ENCODE measurements around the gene SCIN. TPM values are rescaled to one million over a fixed set of nuclear protein-coding genes. Genes with fewer than 3 reads are reported as not detected.

The SCIN gene
- total and polyA plus RNA-seq, 2 of the 8 experiments (the other 6 are each of a cell fraction or from before 2014, with no cell fraction given), result 0.47 to 1.9 TPM

- no peak overlapping the region for H2AK5ac ChIP-seq (ENCODE audit: low read depth, low read length)
- H3K9me3 ChIP-seq (ENCODE audit: insufficient read depth in 2 of 2, low read depth in 1 of 2, low read length in 1 of 2), result peaks cover 3 to 5% of the 10 kb centered on the region in 2 experiments
- FAIRE-seq (no peak), DNase-seq (ENCODE audit: low read depth in 1 of 2, low spot score in 2 of 2) (no peak)
- no peak overlapping the region for H3K14ac ChIP-seq (ENCODE audit: insufficient read length)
- WGBS, 2 experiments (ENCODE audit: extremely low coverage in 1 of 2, insufficient coverage in 1 of 2, insufficient read length in 1 of 2, insufficient replicate concordance in 2 of 2, low coverage in 1 of 2, low lambda C conversion rate in 2 of 2, missing lambda C conversion rate in 1 of 2), result 83% methylated on average over 6 of the region's 6 CpGs; no CpG with 5 or more reads in 1 of the 2 experiments
- H3K4me3 ChIP-seq (ENCODE audit: extremely low read depth in 1 of 4, insufficient read depth in 2 of 4, low read depth in 3 of 4, low read length in 4 of 4), result no peak overlapping the region
- no peak overlapping the region for H3K9ac ChIP-seq (replicated peaks in 1 of 4; ENCODE audit: extremely low read depth in 1 of 4, low read depth in 3 of 4, low read length in 3 of 4)
- no peak overlapping the region for H2BK12ac ChIP-seq (ENCODE audit: low read depth, low read length)
- no peaks in the 10 kb centered on the region for H3K4me1 ChIP-seq (replicated peaks in 1 of 4; ENCODE audit: control insufficient read depth in 3 of 4, insufficient read depth in 4 of 4, low read length in 3 of 4)
- ChIA-PET POLR2A (ENCODE audit: partially characterized antibody) (no interaction called here), CTCF (ENCODE audit: partially characterized antibody) (interaction anchor here (0.7 to 0.9 kb wide), 3 partner anchors 12 to 212 kb away, joined by 3 to 4 read pairs (median 3); no protein-coding TSS in a partner anchor)
- no peak overlapping the region for H3K23ac ChIP-seq (ENCODE audit: insufficient read length)
- no peak overlapping the region for H4K8ac ChIP-seq (ENCODE audit: extremely low read depth, insufficient read depth, low read length)
- no peaks in the 10 kb centered on the region for H3K23me2 ChIP-seq (ENCODE audit: low read depth, low read length)
- H3K27me3 ChIP-seq (replicated peaks in 1 of 4; ENCODE audit: control insufficient read depth in 3 of 4, extremely low read depth in 1 of 4, insufficient read depth in 3 of 4, low read length in 3 of 4), result no peaks in the 10 kb centered on the region
- no peak overlapping the region for H2BK20ac ChIP-seq (ENCODE audit: low read length)
- H4K5ac ChIP-seq (ENCODE audit: insufficient read length, low read depth, low read length), result no peak overlapping the region
- no peaks in the 10 kb centered on the region for H3K79me2 ChIP-seq (ENCODE audit: control insufficient read depth in 1 of 2, insufficient read depth in 2 of 2, low read length in 2 of 2)
- no peak overlapping the region for H3K56ac ChIP-seq (replicated peaks; ENCODE audit: insufficient read length, low read depth, low read length)
- H4K91ac ChIP-seq (replicated peaks; ENCODE audit: insufficient read length, low read length), result no peak overlapping the region
- H2BK120ac ChIP-seq (replicated peaks; ENCODE audit: low read depth, low read length), result no peak overlapping the region
- H3K18ac ChIP-seq (ENCODE audit: extremely low read depth, low read length), result no peak overlapping the region
- H3K4me2 ChIP-seq (ENCODE audit: insufficient read depth in 1 of 2, low read depth in 2 of 2, low read length in 2 of 2), result no peak overlapping the region
- no peak overlapping the region for H3K4ac ChIP-seq (replicated peaks; ENCODE audit: insufficient read length, low read depth, low read length)
- H2BK15ac ChIP-seq (ENCODE audit: low read length), result no peak overlapping the region
- H4K20me1 ChIP-seq (replicated peaks in 1 of 2; ENCODE audit: control insufficient read depth in 1 of 2, insufficient read depth in 2 of 2, low read length in 2 of 2), result no peaks in the 10 kb centered on the region
- no peak overlapping the region for H3K27ac ChIP-seq (ENCODE audit: low read depth, low read length)
- H2AFZ ChIP-seq (ENCODE audit: low read length), result no peak overlapping the region
- no peaks in the 10 kb centered on the region for H3K79me1 ChIP-seq (ENCODE audit: low read depth, low read length)
- H2BK5ac ChIP-seq (ENCODE audit: low read depth, low read length), result no peak overlapping the region
- H3K36me3 ChIP-seq (ENCODE audit: control insufficient read depth in 2 of 4, insufficient read depth in 4 of 4, low read length in 3 of 4), result no peaks in the 10 kb centered on the region
- TF ChIP-seq RAD21 (IDR thresholded peaks at IDR 0.05 in 1 of 2, conservative IDR thresholded peaks at IDR 0.05 in 1 of 2; ENCODE audit: low read depth in 2 of 2, low read length in 2 of 2) (no peak), KDM1A (IDR thresholded peaks at IDR 0.05; ENCODE audit: borderline replicate concordance, low read length) (no peak), CTBP2 (IDR thresholded peaks at IDR 0.05; ENCODE audit: borderline replicate concordance, insufficient read depth, insufficient read length, low read length) (no peak), TEAD4 (IDR thresholded peaks at IDR 0.05; ENCODE audit: low read depth, low read length) (no peak), YY1 (IDR thresholded peaks at IDR 0.05; ENCODE audit: low read depth, low read length) (no peak)
Observed at GRCh38 chr7:12670743-12671520, 100.4 kb downstream of the SCIN start.
